Fibroblast of peridontal ligament (primary cell): Measurements from ENCODE around the gene DGKQ.
A peak's percentile ranks its signal among the peaks of the same experiment; 100 is the strongest.
"Not testable (repeated sequence)": the region's sequence is repeated elsewhere in the genome, so short reads cannot be mapped to it uniquely, and the experiment has no call there.

Experiments
- DNase-seq: peaks from one replicate; pipeline ENCODE4 v3.0.0-alpha.2; 2010; ENCODE audit errors: extremely low read depth

Gene DGKQ

GRCh38 chr4:925171-925570 lies 48.2 kb downstream of the DGKQ start:
- DNase-seq, result no peak

DNA sequence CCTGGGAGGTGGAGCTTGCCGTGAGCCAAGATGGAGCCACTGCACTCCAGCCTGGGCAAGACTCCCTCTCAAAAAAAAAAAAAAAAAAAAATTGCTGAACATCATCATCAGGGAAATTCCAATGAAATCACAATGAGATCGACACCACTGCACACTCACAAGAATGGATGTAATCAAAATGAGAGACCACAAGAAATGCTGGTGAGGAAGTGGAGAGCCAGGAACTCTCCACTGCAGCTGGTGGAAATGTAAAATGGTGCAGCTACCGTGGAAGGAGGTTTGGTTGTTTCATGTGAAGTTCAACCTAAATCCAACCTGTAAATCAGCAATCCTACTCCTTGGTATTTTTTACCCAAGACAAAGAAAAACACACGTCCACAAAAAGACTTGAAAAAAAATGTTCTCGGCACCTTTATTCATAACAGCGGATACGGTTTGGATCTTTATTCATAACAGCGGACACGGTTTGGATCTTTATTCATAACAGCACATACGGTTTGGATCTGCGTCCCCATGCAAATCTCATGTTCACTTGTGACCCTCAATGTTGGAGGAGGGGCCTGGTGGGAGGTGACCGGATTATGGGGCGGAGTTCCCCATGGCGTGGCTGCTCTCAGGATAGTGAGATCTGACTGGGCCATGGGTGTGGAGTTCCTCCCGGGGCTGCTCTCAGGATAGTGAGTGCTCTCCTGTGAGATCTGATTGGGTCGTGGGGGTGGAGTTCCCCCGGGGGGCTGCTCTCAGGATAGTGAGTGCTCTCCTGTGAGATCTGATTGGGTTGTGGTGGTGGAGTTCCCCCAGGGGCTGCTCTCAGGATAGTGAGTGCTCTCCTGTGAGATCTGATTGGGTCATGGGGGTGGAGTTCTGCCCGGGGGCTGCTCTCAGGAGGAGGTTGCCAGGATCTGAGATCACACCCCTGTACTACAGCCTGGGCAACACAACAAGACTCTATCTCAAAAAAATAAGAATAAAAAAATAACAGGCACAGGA lies 49.0 kb downstream of the DGKQ start:
- peak; percentile 62 for DNase-seq

- DNase-seq, result no peak
Observed at GRCh38 chr4:921830-922331, 51.5 kb downstream of the DGKQ start.

DNA sequence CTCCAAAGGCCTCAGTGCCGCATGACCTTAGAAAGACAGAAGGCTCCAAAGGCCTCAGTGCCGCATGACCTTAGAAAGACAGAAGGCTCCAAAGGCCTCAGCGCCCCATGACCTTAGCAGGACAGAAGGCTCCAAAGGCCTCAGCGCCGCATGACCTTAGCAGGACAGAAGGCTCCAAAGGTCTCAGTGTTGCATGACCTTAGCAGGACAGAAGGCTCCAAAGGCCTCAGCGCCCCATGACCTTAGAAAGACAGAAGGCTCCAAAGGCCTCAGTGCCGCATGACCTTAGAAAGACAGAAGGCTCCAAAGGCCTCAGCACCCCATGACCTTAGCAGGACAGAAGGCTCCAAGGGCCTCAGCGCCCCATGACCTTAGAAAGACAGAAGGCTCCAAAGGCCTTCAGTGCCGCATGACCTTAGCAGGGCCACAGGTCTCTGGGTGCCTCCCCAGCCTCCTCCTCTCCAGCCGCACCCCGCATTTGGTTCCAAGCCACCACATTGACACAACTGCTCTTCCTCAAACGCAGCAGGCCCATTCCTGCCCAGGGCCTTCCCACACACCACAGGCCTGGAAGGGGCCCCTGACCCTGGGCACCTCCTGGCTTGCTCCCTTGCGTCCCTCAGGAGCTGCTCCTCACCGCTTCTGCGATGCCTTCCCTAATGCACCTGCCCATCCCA lies 54.2 kb downstream of the DGKQ start:
- DNase-seq, result not testable (repeated sequence)

GRCh38 chr4:918591-918990 lies 54.8 kb downstream of the DGKQ start:
- not testable (repeated sequence) for DNase-seq

DNA sequence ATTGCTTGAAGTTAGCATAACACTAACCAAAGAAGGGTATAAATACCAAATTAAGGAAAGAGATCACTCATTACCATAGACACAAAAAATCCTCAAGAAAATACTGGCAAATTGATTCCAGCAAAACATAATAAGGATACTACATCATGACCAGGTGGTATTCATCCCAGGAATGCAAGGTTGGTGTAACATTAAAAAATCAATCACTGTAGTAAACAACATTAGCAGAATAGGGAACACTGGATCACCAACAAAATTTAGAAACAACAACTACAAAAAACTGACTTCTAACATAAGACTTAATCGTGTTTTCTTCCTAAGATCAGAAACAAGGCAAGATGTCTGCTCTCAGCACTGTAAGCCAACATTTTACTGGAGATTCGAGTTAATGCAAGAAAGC lies 55.4 kb downstream of the DGKQ start:
- DNase-seq, result no peak

DNA sequence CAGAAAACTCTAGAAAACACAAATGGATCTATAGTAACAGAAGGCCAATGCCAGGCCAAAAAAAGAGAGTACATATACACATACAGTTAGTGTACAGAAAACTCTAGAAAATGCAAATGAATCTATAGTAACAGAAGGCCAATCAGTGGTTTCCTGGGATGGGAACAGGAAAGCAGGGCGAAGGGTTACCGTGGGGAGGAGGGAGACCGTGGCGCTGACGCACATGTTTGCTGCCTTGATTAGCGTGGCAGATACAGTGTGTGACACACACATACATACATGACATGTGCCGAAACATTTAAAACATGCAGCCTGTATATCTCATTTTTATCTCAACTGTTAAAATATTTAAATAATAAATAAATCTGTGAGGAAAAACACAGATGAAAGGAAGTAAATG lies 55.9 kb downstream of the DGKQ start:
- no peak for DNase-seq

- peak; percentile 67 for DNase-seq
Observed at GRCh38 chr4:915595-915994, 57.8 kb downstream of the DGKQ start.

DNA sequence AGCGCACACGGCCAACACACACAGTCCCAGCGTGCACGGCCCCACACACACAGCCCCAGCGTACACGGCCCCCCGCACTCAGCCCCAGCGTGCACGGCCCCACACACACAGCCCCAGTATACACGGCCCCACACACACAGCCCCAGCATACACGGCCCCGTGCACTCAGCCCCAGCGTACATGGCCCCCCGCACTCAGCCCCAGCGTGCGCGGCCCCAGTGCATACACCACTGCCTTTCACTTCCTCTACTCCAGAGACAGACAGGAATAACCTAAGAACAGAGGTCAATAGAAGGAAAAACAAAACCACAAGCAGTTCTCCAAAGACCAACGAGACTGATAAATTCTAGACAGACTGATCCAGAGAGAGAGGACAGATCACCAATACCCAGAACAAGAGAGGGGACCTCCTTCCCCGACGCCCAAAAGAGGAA lies 58.3 kb downstream of the DGKQ start:
- no peak for DNase-seq

GRCh38 chr4:914531-914930 lies 58.8 kb downstream of the DGKQ start:
- DNase-seq, result no peak

DNA sequence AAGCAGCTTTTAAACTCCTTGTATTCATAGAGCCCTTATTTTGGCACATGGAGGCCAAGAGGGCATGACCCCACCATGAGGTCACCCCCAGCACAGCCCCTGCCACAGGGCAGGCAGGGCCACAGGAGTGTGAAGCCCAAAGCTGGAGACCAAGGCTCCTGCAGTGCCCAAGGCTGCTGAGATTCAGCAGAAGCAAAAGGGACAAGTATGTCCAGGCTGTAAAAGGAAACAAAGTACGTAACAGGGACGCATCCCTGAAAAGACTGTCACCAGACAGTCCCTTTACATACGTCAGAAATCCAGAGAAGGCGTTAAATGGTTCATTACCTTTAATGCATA lies 60.1 kb downstream of the DGKQ start:
- no peak for DNase-seq

GRCh38 chr4:912548-913279 lies 60.7 kb downstream of the DGKQ start:
- no peak for DNase-seq

DNA sequence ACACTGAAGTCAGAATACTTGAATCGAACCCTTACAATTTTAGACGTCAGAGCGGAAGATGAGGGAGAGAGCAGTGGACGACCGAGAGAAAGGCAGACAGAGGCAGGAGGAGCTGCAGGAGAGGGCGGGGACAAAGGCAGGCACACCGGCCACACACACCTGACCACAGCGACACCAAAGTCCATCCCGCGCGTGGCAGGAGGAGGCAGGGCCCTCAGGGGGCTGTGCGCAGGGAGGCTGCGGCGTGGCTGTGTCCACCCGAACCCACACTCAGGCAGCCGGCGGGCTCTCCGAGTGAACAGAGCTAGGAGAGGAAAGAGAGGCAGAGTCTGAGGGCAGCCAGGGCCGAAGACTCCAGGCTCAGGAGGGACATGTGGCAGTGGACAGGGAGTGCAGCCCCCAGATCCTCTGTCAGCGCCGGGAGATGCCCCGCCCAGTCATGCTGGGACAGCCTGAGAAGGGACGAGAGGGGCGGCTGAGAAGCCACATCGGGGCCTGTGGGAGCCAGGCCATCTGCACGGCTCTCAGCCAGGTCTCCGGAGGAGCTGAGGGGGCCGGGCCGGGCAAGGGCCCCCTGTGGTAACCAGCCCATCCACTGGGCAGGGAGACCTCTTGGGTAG lies 61.4 kb downstream of the DGKQ start:
- DNase-seq, result no peak

GRCh38 chr4:911221-911751 lies 62.1 kb downstream of the DGKQ start:
- DNase-seq, result no peak

DNA sequence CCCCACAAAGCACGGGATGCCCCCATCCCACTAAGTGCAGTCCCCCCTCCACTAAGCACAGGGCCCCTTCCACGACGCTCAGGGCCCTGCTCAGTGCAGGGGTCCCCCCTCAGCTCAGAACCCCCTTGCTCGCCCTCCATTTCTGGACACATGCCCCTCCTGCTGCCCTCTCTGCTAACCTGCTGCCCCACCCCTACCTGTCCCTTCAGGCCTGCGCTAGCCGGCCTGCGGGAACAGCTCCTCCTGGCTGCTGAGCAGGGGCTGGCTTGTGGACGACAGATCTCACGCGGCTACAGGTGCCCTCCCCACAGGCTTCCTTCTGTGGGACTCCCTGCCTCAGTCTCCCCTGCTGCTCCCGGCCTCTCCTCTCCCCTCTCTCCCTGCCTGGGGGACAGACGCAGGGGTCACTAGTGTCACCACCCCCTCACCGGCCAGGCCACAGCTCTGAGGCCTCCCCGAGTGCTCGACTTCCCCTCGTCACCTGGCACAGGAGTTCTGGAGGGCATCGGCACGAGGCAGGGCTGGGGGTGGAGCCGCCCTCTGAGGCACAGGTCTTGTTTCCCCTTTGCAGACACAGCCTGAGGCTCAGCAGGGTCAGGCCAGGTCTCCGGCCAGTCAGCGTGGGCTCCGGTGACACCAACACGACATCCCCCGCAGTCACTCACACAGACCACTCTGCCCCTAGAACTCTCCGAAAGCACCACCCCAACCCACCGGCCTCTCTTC lies 62.8 kb downstream of the DGKQ start:
- no peak for DNase-seq

DNA sequence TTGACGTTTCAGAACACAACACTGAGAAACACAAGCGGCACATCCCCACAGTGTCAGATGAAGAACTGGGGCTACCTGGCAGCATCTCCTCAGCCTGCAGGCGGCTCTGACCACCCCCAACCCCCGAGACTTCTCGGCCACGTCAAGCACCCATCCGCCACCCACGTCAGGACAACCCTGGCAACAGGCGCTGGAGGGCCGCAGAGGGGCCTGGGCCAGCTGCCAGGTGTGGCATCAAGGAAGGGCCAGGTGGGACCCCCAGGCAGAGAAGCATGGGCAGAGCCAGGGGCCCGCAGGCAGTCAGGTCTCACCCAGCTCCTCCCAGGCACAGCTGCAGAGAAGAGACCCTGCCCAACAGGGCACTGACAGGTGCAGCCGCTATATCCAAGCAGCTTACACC lies 63.5 kb downstream of the DGKQ start:
- no peak for DNase-seq

DNA sequence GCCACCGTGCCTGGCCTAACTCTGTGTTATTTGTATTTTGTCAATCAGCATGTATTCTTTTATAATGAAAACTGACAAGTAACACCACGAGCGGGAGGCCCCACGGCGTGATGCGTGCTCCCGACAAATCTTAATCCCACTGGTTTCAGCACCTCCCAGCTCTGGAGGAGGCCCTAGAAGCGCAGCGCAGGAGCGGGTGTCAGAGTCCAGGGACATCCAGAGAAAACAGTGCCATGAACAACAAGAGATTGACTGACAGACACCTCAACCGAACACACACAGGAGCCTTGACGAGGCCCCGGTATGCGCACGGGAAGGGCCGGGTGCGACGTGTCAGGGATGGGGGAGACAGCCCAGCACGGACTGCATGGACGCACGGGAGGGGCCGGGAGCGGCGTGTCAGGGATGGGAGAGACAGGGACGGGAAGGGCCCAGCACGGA lies 64.2 kb downstream of the DGKQ start:
- DNase-seq, result no peak
